Endothelial cell (in vitro differentiated cells): ENCODE results near the gene GCNT4. TPM values are rescaled to one million over a fixed set of nuclear protein-coding genes. Genes with fewer than 3 reads are reported as not detected.

Source experiments
- DNase-seq: peaks from one replicate; pipeline ENCODE4 v3.0.0; 2021; ENCODE audit warnings: low spot score
- H3K27ac Mint-ChIP-seq: one replicate; pipeline ENCODE4 v1.8.0; 2021; ENCODE audit warnings: mixed read lengths, inconsistent platforms; ENCODE audit not compliant: unreplicated experiment
- H3K27me3 Mint-ChIP-seq: one replicate; pipeline ENCODE4 v1.8.0; 2021; ENCODE audit warnings: mild to moderate bottlenecking, moderate library complexity, mixed read lengths, inconsistent platforms; ENCODE audit not compliant: unreplicated experiment
- H3K36me3 Mint-ChIP-seq: one replicate; pipeline ENCODE4 v1.8.0; 2021; ENCODE audit warnings: mild to moderate bottlenecking, low read depth, mixed read lengths, inconsistent platforms; ENCODE audit not compliant: unreplicated experiment
- H3K4me1 Mint-ChIP-seq: one replicate; pipeline ENCODE4 v1.8.0; 2021; ENCODE audit warnings: mild to moderate bottlenecking, mixed read lengths, inconsistent platforms; ENCODE audit not compliant: unreplicated experiment
- H3K4me3 Mint-ChIP-seq: one replicate; pipeline ENCODE4 v1.8.0; 2021; ENCODE audit warnings: mild to moderate bottlenecking, mixed read lengths, inconsistent platforms; ENCODE audit not compliant: unreplicated experiment
- H3K9me3 Mint-ChIP-seq: one replicate; pipeline ENCODE4 v1.8.0; 2021; ENCODE audit warnings: mixed read lengths, inconsistent platforms; ENCODE audit not compliant: unreplicated experiment
- total RNA-seq: library from RNA; stranded (reverse); fragmentation: NEBNext Ultra II Directional; extraction: Animal tissue kit (Norgen Biotek cat#: 25700); gene quantifications from one replicate; pipeline ENCODE4 v1.2.1, GENCODE V29; 2021; ENCODE audit not compliant: unreplicated experiment
- TF ChIP-seq, protein P1 (sequence below): fragments of 200-600 bp; sonication (generic); IDR thresholded peaks from one replicate; pipeline ENCODE4 v1.5.0; 2021; ENCODE audit warnings: antibody characterized with exemption; ENCODE audit not compliant: unreplicated experiment

GCNT4 gene
- total RNA-seq, 1 donor from 2014 or later, result 0.54 TPM

GRCh38 chr5:75023368-75024159 is 28.8 kb downstream of the GCNT4 start:
- Mint-ChIP-seq H3K27me3 (no peaks in the 10 kb centered on the region), H3K27ac (no peak overlapping the region), H3K36me3 (no peaks in the 10 kb centered on the region), H3K4me1 (peaks cover 1% of the 10 kb centered on the region), H3K4me3 (no peak overlapping the region), H3K9me3 (no peaks in the 10 kb centered on the region)
- DNase-seq, result no peak
- TF ChIP-seq, protein P1, sequence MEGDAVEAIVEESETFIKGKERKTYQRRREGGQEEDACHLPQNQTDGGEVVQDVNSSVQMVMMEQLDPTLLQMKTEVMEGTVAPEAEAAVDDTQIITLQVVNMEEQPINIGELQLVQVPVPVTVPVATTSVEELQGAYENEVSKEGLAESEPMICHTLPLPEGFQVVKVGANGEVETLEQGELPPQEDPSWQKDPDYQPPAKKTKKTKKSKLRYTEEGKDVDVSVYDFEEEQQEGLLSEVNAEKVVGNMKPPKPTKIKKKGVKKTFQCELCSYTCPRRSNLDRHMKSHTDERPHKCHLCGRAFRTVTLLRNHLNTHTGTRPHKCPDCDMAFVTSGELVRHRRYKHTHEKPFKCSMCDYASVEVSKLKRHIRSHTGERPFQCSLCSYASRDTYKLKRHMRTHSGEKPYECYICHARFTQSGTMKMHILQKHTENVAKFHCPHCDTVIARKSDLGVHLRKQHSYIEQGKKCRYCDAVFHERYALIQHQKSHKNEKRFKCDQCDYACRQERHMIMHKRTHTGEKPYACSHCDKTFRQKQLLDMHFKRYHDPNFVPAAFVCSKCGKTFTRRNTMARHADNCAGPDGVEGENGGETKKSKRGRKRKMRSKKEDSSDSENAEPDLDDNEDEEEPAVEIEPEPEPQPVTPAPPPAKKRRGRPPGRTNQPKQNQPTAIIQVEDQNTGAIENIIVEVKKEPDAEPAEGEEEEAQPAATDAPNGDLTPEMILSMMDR, result no peak

DNA sequence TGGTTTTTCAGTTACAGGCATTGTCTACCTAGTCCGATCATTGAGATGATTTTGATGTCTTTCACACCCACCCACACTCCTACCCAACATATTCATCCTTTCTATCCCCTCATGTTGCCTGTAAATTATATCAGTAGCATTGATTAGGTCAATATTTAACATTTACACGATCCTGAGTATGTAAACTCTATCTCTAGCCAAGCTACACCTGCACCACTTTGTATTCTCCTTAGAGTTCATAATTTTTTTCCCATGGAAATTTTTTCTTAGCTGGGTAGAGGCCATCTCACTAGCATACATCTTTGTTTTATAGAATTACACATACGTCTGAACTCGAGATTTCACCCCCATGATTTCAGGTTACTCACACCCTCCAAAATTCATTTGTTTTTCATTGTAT is 30.6 kb downstream of the GCNT4 start:
- Mint-ChIP-seq H3K27me3 (no peaks in the 10 kb centered on the region), H3K9me3 (no peaks in the 10 kb centered on the region), H3K27ac (no peak overlapping the region), H3K4me3 (no peak overlapping the region), H3K4me1 (peaks cover 2% of the 10 kb centered on the region), H3K36me3 (no peaks in the 10 kb centered on the region)
- TF ChIP-seq, protein P1, result no peak
- no peak for DNase-seq

- TF ChIP-seq, protein P1, result no peak
- H3K36me3 Mint-ChIP-seq, result no peaks in the 10 kb centered on the region
- H3K27me3 Mint-ChIP-seq, result no peaks in the 10 kb centered on the region
- H3K4me1 Mint-ChIP-seq, result peaks cover 2% of the 10 kb centered on the region
- H3K9me3 Mint-ChIP-seq, result no peaks in the 10 kb centered on the region
- no peak overlapping the region for H3K27ac Mint-ChIP-seq
- DNase-seq, result no peak
- no peak overlapping the region for H3K4me3 Mint-ChIP-seq
Observed at GRCh38 chr5:75021219-75021618, 31.1 kb downstream of the GCNT4 start.

DNA sequence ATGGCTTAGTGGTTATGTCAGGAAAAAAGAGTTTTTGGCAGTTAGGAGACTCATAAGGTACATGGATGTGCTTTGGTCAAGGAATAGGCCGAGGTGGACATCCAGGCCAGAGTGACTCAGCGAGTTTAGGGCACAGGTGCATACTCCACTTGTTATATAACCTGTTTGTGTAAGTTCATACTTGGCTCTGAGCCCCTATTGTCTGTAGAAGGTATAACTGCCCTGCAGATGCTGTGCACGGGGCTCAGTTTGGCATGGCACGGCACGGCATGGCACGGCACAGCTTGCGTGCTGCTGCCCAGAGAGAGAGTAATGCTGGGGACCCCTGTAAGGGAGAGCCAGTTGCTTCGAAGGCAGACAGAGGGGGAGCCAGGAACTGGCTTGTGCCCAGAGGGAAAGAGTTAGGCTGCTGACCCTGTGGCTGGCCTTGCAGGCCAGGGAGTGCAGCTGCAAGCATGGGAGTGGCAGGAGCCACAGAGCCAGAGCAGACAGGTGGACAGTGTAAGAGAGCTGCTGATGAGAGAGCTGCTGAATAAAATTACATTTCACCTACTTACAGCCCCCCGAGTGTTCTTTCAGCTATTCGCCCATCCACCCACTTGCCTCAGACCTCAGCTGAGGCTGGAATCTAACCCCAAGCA is 32.2 kb downstream of the GCNT4 start:
- Mint-ChIP-seq H3K4me1 (peaks cover 2% of the 10 kb centered on the region), H3K27ac (no peak overlapping the region), H3K36me3 (no peaks in the 10 kb centered on the region), H3K4me3 (no peak overlapping the region), H3K9me3 (no peaks in the 10 kb centered on the region), H3K27me3 (no peaks in the 10 kb centered on the region)
- TF ChIP-seq, protein P1, result no peak
- no peak for DNase-seq
